Stimulated activated CD8-positive, alpha-beta memory T cell treated with anti-CD3 and anti-CD28 coated beads, Interleukin-15, amount 100 ng/mL, for 24 hours (primary cell): ENCODE measurements around the gene GPNMB.
A peak's percentile ranks its signal among the peaks of the same experiment; 100 is the strongest.

Source experiments
- DNase-seq: peaks from one replicate; pipeline ENCODE4 v3.0.0-alpha.2; 2020; ENCODE audit warnings: low read depth

GPNMB gene

GRCh38 chr7:23230641-23231101 is 15.9 kb upstream of the GPNMB start:
- DNase-seq: no peak

DNA sequence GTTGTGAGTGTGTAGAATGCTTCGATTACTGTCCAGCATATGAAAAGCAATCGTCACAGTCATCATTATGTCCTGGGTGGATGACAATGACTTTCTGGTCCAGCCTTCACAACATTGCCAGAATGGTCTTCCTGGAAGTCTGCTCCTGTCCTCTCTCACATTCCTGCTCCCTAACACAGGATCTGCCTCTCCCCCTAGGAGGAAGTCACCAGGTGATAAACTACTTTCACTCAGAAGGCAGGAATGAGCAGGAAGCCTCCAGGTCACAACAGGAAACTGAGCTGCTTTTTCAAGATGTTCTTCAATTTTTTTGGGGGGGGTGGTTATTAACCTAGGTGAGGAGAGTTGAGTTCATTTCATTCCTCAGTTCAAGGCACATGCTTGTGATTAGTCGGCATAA is 13.6 kb upstream of the GPNMB start:
- DNase-seq: no peak

GRCh38 chr7:23234569-23235296 is 11.8 kb upstream of the GPNMB start:
- DNase-seq: no peak

GRCh38 chr7:23235813-23236221 is 10.8 kb upstream of the GPNMB start:
- DNase-seq: no peak

DNA sequence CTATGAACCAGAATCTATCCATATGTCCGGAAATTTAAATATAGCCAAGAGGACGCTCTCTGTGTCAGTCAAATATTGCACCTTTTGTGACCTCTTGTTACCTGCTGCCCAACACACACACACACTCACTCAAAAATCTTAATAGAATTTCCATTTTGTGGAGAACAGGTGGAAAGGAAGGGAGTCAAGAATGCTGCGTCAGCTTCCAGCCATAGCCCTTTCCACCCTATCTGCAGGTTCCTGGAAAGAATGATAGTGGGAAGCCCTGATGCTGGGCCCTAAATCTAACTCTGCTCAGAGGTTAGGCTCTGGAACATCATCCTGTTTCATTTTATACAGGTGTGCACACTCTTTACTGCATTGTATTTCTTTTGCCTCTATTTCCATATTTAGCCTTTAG is 9.6 kb upstream of the GPNMB start:
- DNase-seq: no peak

DNA sequence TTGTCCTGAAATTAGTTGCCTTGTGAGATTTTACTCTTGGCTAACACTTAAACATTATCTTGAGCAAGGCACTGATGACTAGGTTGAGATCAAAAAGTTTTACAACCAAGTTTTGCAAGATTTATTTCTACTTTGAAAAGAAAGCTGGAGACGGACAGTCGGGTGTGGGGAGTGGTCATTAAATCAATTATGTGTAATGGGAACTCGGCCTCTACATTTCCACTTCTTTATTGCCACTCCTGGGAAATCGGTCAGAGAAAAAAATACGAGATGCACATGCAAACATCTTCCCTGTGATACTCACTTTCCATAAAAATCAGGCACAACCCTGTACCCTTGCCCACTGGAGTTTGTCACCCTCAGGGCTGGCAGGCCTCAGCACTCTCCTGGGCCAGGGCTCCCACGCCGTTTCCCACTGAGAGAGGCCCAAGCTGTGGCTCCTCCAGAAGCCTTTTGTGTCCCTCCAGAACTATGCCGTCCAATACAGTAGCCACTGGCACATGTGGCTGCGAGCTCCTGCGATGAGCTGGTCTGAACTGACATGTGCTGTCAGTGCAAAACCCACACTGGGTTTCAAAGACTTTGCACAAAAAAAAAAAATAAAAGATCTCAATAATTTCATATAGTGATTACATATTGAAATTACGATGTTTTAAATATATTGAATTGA is 7.5 kb upstream of the GPNMB start:
- DNase-seq: no peak

DNA sequence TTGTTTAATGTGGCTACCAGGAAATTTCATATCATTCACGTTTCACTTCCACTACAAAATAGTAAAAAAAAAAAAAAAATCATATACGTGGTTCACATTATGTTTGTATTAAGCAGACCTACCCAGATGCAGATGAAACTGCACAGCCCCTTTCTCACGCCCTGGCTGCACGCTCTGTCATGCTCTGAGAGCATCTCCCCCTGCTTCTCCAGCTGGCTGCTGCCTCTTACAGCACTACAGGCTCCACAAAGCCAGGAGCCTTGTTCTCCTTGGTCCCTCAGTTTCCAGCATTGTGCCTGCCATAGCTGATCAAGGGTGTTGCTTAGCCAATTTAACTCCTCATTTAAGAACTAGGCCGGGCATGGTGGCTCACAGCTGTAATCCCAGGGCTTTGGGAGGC is 6.9 kb upstream of the GPNMB start:
- DNase-seq: no peak

- DNase-seq: no peak
Observed at GRCh38 chr7:23242321-23242720, 4.3 kb upstream of the GPNMB start.

DNA sequence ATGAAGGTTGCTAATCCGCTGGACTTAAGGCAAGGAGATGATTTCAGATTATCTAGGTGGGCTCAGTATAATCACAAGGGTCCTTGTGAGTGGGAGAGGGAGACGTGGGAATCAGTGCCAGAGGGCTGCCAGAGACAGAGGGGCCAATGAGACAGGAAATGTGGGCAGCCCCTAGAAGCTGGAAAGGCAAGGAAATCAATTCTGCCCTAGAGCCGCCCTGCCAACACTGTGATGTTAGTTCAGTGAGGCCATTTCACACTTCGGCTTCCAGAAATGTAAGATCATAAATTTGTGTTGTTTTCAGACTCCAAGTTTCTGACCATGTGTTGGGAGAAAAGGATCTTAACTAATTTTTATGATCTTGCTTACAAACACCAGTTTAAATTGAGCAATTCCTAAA is 3.6 kb upstream of the GPNMB start:
- DNase-seq: no peak

DNA sequence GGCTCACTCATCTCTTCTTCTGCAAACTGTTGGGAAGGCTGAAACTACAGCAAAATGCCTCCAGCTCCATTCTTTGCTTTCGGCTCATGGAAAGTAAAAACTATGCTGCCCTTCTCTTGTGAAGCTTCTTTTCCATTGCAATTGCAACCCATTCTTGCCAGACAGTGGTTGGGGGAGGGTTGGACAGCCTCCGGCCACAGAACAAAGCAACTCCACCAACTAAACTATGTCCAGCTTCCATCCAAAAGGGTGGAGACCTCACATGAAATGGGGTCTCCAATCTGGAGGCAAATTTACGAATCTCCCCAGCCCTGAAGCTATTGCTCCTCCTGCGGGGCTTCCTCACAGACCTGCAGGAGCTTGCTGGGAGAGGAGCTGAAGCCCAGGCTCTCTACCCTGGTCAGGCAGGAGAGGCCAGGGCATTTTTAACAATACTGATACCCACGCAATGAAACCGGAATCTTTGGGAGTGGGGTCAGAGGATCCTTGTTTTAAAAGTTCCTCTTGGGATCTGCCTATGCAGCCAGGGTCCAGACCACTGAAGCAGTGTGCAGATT is 549 bp downstream of the GPNMB start:
- no peak for DNase-seq

DNA sequence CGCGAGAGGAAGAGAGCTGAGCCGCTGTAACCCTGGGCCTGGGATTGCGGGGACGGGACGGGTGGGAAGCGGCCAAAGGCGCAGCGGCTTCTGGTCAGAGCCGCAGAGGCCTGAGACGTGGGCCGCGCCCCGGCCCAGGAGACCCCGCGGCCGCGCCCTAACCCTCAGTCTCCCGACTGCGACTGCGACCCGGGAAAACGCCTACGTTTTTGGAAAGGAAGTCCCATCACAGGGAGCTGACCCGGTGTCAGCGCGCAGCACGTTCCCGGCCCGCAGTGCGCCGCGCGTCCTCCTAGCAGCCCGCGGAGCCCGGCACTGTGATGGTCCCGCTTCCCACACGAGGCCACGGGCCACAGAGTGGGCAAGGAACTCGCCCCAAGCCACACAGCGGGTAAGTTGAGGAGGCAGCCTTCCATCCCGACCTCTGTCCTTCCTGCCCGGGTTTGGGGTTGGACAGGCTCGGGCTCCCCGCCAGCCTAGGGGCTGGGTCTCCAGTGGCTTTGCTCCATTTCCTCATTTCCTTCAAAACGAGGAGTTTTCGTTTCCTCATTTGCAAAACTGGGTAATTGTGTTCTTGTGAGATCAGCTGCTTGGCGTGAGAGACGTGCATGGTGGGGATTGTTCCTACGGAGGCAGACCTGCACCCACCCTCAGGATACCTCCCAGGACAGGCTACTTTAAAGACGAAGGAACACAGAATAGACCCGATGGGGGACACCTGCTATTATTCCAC is 1.2 kb downstream of the GPNMB start:
- DNase-seq: no peak

DNA sequence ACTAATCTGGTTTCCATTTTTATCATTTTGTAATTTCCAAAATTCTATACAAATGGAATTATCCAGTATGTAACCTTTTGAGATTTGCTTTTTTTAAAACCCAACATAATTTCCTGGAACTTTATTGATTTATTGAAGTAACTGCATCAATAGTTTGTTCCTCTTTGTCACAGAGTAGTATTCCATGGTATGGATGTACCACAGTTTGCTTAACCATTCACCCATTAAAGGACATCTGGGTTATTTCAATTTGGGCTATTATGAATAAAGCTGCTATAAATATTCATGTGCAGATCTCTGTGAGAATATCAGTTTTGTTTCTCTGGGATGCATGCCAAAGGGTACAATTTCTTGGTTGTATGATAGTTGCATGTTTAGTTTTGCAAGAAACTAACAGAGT is 2.9 kb downstream of the GPNMB start:
- DNase-seq: no peak

GRCh38 chr7:23254051-23254681 is 7.6 kb downstream of the GPNMB start:
- DNase-seq: no peak

DNA sequence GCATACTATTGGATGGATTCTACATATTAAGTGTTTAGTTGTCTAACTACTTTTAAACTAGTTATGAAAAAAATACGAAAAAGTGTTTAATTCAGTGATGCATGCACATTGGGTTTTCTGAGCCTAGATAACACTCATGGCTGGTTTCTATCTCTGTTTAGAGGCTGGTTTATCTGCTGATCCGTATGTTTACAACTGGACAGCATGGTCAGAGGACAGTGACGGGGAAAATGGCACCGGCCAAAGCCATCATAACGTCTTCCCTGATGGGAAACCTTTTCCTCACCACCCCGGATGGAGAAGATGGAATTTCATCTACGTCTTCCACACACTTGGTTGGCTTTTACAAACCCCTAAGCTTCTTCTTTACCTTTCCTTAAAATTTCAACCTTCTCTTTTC is 10.2 kb downstream of the GPNMB start:
- DNase-seq: no peak

DNA sequence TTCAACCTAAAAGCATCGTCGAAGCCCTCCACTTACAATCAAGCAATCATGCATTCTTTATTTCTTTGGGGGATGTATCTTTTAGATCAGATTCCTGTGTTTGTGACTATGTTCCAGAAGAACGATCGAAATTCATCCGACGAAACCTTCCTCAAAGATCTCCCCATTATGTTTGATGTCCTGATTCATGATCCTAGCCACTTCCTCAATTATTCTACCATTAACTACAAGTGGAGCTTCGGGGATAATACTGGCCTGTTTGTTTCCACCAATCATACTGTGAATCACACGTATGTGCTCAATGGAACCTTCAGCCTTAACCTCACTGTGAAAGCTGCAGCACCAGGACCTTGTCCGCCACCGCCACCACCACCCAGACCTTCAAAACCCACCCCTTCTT is 13.8 kb downstream of the GPNMB start:
- no peak for DNase-seq

- peak; percentile 8 for DNase-seq
Observed at GRCh38 chr7:23261843-23262452, 15.4 kb downstream of the GPNMB start.

GRCh38 chr7:23264916-23265458 is 18.4 kb downstream of the GPNMB start:
- no peak for DNase-seq

DNA sequence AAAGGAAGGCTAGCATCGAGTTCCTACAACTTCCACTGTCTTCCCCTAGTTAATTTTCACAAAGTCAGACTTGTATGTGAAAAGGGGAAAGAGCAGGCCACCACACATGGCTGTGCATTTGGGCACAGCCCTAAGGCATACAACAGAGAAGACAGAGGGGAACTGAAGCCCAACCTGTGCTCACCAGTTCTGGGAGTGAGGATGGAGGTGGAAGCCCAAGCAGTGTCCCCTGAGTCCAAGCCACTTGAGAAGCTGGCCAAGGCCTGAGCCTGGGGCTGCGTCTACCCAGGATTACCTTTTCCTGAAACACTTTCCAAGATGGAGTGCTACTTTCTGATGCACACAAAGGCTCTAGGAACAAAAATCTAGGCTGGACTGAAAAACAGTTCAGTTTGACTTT is 20.3 kb downstream of the GPNMB start:
- DNase-seq: no peak

DNA sequence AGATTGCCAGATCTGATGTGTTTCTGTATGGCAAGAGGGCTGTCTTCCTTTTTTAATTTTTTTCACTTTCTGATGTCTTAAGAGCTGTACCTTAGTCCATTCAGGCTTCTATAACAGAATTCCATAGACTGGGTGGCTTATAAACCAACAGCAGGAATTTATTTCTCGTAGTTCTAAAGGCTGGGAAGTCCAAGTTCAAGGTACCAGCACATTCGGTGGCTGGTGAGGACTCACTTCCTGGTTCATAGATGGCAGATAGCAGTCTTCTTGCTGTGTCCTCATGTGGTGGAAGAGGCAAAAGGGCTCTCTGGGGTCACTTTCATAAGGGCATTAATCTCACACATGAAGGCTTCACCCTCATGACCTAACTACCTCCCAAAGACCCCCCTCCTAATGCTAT is 20.8 kb downstream of the GPNMB start:
- no peak for DNase-seq

GRCh38 chr7:23268167-23268566 is 21.6 kb downstream of the GPNMB start:
- DNase-seq: no peak

GRCh38 chr7:23268746-23269145 is 22.2 kb downstream of the GPNMB start:
- no peak for DNase-seq

DNA sequence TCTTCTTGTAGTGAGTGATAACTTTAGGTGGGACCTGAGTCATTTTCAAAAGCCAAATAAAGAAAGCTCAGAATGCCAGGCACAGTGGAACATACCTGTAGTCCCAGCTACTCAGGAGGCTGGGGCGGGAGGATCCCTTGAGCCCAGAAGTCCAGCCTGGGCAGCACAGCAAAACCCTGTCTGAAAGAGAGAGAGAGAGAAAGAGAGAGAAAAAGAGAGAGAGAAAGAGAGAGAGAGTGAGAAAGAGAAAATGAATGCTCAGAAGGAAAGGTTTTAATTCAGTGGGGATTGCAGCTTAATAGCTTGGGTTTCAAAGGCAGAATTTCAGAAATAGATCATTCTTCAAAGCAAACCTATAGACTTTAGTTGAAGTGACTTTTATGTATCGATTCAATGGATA is 25.7 kb downstream of the GPNMB start:
- no peak for DNase-seq
